Left renal cortex interstitium (tissue), 4 donors: ENCODE results near the gene FAM222B. TPM values are rescaled to one million over a fixed set of nuclear protein-coding genes. Genes with fewer than 3 reads are reported as not detected.
"Not testable (repeated sequence)": the region's sequence is repeated elsewhere in the genome, so short reads cannot be mapped to it uniquely, and the experiment has no call there.

Source experiments
- DNase-seq, 4 donors: peaks; one replicate each; pipeline ENCODE4 v3.0.0-alpha.2; 2013; ENCODE audit warnings: low read depth in 4 of 4, low spot score in 2 of 4, missing footprints in 1 of 4
- polyA plus RNA-seq, 4 donors: library from polyadenylated mRNA; unstranded; fragments of 120-200 nt; gene quantifications; one replicate each; pipeline ENCODE4 v1.2.1, GENCODE V29; 2013; ENCODE audit not compliant: insufficient read length in 4 of 4

FAM222B gene
- polyA plus RNA-seq, 4 donors, result 20.1 to 26.2 (median 20.8) TPM

GRCh38 chr17:28843816-28844148 is 1.2 kb upstream of the FAM222B start:
- no peak for DNase-seq

- DNase-seq, result no peak
Observed at GRCh38 chr17:28841901-28842281, 699 bp downstream of the FAM222B start.

GRCh38 chr17:28839221-28839620 is 3.4 kb downstream of the FAM222B start:
- no peak for DNase-seq

- DNase-seq, result not testable (repeated sequence)
Observed at GRCh38 chr17:28836541-28836940, 6.0 kb downstream of the FAM222B start.

DNA sequence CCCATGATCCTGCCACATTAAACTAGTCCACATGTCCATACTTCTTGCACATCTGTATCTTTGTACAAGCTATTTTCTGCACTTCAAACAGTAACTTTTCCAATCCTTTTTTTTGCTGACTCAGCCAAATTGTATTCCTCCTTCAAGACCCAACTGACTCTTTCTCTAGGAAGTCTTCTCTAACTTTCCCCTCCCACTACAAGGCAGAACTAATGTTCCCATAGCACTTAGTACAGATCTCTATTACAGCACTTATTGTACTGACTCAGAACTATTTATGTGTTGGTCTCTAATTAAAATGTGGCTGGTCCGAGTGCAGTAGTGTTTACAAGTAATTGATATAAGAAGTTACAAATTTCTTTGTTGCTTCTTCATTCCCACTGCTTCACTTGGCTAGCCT is 8.2 kb downstream of the FAM222B start:
- no peak for DNase-seq

- no peak for DNase-seq
Observed at GRCh38 chr17:28828294-28829040, 14.1 kb downstream of the FAM222B start.

DNA sequence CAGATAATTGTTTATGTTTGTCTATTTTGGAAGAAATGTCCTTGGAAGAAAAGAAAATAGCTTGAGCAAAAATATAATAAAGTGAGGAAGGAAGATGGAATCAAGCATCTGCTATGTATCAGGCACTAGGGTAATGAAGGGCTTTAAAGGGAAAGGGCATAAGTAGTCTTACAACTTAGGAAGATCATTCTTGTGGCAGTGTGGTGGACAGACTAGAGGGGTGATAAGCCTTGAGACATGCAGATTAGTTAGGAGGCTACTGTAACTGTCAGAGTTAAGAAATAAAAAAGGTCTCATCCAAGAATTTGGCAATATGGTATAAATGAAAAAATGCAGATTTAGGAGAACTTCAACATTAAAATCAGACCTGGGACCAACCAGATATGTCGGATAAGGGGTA is 14.9 kb downstream of the FAM222B start:
- no peak for DNase-seq

DNA sequence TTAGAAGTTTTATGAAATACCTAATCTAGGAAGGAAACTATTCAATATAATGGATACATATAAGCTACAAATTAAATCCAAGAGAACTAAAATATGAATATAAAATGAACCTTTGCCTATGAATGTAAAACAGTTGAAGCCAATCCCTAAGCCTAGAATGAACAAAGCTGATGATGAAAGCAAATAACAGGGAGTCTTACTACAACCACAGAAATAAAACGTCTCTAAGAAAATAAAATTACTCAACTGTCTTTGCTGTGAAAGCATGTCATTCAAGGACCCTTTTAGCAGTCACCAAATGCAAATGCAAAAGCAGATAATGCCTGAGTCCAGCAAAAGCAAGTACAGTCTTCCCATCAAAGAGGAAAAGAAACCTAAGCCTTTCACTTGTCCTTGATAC is 23.0 kb downstream of the FAM222B start:
- no peak for DNase-seq

GRCh38 chr17:28818819-28819221 is 23.8 kb downstream of the FAM222B start:
- no peak for DNase-seq

DNA sequence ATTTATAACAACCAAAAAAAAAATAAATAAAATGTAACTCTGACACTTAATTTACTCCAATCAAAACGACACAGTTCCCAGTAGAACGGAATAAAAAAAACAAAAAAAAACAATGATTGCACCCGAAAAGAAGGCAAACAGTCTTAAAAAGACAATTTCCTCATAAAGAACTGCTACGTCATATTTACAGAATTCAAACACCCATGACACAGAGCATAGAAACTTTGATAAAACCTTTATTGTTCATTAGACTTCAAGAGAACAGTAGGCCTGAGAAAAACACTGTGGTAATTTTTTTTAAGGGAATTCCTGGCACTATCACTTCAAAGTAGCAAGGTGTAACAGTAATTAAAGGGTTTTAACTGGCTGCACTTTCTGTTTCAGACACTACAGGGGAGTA is 26.1 kb downstream of the FAM222B start:
- DNase-seq, result no peak

GRCh38 chr17:28812748-28813377 is 29.7 kb downstream of the FAM222B start:
- peak in 1 of 4 donors; percentile 59 for DNase-seq

DNA sequence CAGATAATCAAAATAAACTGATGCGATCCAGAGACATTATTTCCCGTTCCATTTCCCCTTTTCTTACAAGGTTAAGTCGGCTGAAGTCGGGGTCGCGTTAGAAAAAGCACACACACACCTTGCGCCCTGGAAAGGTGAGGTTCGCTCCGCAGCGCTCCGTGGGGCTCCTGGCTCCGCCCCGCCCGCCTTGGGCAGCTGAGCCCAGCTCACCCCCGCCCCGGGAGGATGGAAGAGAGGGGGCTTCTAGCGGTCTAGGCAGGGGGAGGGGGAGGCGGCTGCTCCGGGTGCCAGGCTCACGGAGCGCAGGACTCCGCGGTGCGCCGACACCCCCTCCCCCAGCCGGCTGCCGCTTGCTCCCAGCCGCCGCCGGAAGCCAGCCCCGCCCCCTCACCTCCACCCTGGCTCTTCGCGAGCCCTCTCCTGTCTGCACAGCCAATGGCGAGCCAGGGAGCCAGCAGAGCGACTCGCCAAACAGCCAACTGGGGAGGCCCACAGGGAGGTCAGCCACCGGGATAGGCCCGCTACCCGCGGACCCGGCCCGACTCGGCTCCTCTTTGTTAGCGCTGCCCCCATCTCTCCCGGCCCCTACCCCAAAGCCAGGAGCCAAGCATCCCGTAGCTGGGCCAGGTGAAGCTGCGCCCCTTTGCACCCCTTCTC is 30.4 kb downstream of the FAM222B start:
- peak; percentile 81 to 95 (median 92) for DNase-seq

DNA sequence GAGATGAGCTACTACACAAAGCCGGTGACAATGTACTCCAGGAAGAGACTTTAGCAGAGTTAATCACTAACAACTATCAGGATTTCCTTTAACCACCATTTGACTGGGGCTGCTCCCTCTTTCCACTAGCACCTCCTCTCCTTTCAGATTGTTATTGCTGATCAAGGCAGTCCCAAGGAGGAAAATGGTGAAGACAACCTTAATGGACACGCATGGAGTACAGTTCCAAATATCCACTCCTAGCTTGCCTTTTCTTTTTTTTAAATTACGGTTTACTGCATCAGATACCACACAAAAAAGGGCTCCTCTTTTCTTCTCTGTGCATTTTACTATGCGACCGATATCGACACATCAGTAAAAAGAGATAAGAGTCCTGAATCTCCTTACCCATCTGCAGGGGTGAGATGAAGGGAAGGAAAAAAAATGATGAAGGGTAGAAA is 30.9 kb downstream of the FAM222B start:
- peak in 2 of 4 donors; percentile 16 to 59 for DNase-seq

- no peak for DNase-seq
Observed at GRCh38 chr17:28810437-28810836, 32.2 kb downstream of the FAM222B start.

DNA sequence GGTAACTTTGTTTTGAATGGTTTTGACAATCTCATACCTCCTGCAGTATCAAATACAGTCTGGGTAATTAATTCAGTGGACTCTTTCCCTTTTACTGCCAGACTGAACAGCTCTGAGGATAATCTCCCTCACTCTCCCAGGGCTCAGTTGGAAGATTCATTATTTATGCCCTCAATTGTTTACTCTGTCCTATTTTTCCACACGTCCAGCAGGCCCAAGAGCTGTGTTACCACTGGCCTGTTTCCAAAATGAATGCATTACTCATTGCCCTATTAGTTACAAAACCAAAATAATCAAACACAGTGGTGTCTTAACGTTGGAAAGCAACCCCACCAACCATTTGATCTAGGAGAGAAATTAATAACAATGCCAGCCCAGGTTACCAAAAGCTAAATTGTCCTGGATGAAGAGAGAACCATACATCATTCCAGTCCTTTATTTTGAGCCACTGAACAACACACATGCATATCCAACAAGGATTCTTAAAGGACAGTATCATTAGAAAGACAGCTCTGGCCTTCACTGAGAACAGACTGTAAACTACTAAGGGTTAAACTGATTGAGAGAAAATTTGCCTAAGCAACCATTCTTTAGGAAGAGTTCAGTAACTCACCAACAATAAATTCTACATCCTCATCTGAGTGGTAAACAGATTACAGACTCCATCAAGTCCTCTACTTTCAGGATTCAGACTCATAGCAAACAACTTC is 34.5 kb downstream of the FAM222B start:
- no peak for DNase-seq

DNA sequence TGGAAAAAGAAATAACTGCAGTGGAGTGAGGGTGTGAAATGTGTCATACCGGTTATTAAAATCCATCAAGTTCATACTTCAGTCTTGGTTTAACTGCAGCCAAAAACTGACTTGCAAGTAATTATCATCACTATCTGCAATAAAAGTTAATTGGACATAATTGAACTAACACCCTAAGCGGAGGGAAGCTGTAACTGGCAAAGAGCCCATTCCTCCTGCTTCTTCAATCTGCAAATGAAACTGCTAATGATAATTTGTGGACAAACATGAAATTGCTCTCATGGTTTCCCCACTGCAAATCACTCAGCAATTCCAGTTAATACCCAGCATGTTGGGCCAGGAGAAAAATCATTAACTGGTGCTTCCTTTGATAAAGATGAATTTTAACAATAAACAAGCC is 46.5 kb downstream of the FAM222B start:
- no peak for DNase-seq

GRCh38 chr17:28794846-28795441 is 47.6 kb downstream of the FAM222B start:
- not testable (repeated sequence) for DNase-seq

DNA sequence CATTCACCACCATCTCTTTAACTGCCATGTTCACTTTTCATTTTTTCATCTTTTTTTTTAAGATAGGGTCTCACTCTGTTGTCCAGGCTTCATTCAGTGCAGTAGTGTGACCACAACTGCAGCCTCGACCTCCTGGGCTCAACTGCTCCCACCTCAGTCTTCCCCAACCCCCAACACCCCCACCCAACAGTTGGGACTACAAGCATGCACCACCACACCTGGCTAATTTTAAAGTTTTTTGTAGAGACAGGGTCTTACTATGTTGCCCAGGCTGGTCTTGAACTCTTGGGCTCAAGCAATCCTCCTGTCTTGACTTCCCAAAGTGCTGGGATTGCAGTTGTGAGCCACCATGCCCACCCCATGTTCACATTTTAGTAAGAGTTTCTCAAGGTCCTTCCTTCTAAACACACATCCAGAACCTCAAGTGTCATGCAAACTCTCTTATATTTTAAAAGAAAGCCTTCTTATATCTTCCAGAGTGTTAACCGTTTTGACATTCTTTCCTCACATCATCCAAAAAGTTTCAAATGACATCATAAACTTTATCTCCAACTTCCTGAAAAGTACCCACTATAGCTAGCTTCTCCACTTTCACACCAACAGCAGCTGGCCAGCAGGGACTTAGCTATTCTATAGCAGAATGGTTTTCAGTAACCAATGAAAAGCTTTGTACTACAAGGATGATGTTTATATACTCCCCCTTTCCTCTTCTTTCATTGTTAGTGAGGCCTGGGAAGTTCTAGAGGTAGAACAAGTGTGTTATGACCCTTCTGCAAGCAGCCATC is 49.5 kb downstream of the FAM222B start:
- DNase-seq, result no peak

DNA sequence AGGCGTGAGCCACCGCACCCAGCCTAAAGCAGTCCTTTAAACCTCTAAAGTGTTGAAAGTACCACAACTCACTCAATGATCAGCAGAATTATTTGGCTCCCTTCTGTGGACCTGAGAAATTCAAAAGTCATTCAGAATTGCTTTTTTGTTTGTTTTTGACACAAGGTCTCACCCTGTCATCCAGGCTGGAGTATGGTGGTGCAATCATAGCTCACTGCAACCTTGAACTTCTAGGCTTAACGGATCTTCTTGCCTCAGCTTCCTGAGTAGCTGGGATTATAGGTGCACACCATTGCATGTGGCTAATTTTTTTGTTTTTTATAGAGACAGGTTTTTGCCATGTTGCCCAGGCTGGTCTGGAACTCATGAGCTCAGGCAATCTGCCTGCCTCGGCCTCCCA is 54.5 kb downstream of the FAM222B start:
- no peak for DNase-seq

GRCh38 chr17:28783161-28783560 is 59.4 kb downstream of the FAM222B start:
- no peak for DNase-seq
